GM18520 (cell line): ENCODE data around the gene ITPRID1.
"Not testable (repeated sequence)": the region's sequence is repeated elsewhere in the genome, so short reads cannot be mapped to it uniquely, and the experiment has no call there.

Source experiments
- ATAC-seq: cut with Tn5 transposase; IDR thresholded peaks from one replicate; pipeline ENCODE4 v1.9.1; 2021; ENCODE audit not compliant: unreplicated experiment

ITPRID1 gene

DNA sequence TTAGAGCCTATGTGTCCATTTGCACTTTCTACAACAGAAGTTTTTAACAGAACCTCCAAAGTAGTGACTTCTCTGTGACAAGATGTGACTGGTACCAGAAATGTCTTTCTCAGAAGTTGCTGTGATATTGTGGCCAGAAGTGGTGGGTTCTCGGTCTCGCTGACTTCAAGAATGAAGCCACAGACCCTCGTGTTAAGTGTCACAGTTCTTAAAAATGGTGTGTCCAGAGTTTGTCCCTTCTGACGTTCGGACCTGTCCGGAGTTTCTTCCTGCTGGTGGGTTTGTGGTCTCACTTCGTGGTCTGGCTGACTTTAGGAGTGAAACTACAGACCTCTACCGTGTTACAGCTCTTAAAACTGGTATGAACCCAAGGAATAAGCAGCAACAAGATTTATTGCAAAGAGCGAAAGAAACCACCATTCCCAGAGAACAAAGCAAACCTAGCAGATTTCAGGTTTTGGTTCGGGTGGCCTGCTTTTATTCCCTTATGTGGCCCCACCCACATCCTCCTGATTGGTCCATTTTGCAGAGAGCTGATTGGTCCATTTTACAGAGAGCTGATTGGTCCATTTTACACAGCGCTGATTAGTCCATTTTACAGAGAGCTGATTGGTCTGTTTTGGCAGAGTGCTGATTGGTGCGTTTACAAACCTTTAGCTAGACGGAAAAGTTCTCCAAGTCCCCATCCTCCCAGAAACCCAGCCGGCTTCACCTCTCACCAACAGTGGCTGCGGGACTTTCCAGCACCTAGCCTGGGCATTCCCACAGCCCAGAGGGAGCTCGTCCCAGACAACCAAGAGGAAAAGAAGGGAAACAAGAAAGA, 3.0 kb downstream of the ITPRID1 start:
- no peak for ATAC-seq

DNA sequence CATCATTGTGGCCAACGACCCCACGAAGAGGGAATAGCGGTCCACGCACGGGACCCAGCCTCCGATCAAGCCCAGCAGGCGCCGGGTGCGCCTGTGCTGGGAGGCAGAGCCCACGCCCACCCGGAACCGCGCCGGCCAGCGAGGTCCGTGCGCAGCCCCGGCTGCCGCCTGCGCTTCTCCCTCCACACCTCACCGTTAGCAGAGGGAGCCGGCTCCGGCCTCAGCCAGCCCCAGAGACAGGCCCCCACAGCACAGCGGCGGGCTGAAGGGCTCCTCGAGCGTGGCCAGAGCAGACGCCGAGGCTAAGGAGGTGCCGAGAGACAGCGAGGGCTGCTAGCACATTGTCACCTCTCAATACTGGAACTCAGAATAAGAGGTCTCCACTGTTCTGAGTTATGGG, 3.6 kb downstream of the ITPRID1 start:
- ATAC-seq = no peak

DNA sequence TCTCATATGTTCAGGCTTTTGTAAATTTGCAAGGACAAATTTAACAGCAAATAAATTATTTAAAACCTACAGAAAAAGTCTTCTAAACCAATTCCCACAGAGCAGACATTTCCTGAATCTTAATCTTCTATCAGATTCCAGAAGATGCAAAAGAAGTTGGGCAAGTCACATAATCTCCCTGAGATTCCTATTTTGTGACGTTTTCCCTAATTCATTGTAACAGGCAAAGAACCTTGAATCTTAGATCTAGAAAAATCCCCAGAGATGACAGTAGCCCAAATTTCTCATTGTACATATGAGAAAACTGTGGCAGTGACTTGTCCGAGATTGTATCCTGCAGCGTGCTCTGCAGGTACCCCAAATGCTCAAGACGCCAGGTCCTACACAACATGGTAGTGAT, 4.9 kb downstream of the ITPRID1 start:
- no peak for ATAC-seq

DNA sequence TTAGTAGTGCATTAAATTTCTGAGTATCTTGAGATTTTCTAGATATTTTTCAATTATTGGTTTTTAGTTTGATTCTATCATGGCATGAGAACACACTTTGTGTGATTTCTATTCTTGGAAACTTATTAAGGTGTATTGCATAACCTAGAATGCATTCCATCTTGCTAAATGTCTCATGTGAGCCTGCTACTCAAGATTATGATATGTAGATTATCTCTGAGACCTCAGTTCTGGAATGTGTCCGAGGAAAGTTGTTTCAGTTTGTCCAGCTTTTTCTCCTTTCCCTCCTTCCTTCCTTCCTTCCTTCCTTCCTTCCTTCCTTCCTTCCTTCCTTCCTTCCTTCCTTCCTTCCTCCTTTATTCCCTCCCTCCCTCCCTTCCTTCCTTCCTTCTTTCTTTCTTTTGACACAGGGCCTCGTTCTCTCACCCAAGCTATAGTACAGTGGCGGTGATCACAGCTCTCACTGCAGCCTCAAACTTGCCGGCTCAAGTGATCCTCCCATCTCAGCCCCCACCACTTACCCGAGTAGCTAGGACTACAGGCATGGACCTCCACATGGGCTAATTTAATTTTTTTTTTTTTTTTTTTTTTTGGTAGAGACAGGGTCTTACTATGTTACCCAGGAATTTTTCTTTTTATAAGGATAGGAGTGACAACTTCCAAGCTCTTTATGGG, 7.6 kb downstream of the ITPRID1 start:
- no peak for ATAC-seq

DNA sequence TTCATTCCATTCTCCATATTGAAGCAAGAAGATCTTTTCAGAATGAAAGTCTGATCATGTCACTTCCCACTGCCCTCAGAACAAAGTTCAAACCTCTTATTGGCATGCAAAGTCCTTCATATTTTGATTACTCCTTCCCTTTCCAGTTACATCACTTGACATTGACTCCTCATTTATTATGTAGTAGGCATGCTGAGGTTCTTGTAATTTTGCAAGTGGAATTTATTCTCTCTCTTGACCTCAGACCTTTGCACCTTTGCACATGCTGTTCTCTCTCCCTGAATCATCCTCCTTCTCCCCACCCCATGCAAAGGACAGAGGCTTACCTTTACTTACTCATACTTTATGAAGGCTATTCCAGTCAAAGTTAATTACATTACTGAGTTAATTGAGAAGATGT, 13.0 kb downstream of the ITPRID1 start:
- ATAC-seq = no peak

DNA sequence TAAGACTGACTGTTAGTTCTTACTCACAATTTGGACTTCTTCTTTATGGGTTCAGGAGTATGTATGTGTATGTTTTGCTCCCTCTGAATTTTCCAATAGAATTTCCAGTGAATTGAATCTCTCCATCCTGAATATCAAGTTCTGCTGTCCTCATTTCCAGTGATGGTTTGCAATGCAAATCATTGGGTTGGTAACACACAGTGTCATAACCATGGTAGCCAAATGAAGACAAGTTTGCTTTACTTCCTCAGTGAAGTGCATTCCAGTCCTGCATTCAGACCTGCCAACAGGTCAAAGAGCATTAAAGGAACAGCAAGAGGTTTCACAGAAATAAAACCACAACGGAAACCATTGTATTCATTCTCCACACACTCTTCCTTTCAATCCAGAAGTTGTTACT, 15.2 kb downstream of the ITPRID1 start:
- ATAC-seq = no peak

DNA sequence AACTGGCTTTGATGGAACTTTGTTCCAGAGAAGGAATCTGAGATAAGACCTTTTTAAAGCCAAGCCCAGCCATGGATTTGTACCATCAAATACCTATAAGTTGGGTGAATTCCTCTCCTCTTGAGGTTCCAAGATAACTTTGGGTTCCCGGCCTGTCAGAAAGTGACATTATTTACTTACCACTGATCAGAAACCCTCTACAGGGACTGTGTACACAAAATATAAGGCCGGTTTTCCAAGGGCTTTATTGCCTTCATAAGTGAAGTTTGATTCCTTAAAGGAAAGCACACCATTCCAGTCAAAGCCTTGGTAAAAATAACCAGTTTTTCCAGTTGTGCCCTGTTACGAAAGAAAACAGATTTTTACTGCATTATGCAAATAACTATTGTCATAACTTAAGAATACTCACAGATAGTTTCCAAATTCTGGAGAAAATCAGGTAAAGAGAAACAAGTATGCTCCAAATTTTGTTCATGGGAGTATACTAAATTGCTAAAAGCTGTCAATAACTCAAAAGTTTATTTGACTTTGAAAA, 26.8 kb downstream of the ITPRID1 start:
- ATAC-seq = not testable (repeated sequence)

DNA sequence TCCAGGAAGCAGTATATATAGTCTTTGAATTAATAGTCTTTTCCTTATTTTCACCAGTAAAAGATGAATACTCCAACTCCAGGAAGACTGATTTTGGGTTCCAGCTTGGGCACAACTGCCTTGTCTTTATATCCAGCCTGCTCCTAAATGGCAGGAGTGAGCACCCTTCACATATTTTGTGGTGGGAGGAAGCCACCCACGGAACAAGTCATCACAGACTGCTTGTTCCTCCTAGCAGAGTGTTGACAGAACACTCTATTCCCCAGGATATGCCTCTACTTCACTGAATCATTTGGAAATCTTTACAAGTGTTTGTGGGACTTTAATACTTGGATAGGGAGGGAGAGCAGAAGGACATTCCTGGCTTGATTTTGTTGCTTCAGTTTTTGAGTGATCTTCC, 31.7 kb downstream of the ITPRID1 start:
- no peak for ATAC-seq

DNA sequence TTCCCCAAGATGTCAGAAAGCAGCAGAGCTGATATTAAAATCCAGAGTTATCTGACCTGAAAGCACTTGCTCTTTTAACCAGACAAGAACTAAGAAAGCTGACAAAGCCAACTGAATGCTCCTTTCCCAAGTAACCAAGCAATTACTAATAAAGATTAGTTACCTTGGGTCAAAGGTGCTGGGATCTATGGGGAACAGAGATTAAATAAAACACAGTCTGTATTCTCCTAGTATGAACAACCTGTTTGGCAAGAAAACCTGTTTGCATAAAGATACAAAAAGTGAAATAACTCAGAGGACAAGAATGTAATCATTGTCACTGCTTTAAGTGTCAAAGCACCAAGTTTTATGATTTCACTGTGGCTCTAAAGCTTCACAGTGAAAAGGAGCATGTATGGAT, 35.7 kb downstream of the ITPRID1 start:
- ATAC-seq = no peak

DNA sequence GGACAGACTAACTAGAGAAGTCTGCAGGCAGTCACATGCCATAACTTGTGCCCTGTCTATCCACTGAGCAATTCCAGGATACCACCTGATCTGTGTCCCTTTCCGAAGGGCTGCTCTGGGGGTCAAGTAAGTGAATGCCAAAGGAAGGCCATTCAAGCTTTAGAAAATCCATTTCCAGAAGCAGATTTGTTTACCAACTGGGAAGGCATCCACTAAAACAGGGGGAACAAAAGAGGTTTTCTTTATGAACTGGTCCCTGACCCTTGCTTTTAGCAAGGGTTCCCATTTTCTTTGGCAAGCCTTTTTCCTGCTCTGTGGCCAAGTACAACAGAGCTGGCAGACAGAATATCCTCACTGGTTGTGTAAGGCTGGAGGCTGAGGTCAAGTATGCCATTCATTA, 36.5 kb downstream of the ITPRID1 start:
- ATAC-seq = no peak

DNA sequence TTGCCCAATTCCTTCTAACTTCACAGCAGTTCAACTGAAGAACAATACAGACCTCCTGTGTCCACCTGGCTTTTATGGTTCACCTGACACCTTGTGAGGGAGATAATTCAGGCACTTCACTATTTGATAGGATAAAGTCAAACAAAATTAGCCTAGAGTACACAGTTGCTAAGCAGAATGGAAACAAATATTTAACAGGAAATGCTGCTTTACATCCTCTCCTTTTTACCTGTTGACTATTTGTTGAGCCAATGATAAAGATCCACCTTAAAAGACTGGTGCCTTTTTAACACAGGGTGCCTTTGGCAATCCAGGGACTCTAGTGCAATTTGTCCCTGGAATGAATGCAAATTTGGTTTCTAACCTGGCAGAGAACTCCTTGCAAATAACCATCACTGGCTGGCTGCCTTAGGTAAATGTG, 39.8 kb downstream of the ITPRID1 start:
- no peak for ATAC-seq

DNA sequence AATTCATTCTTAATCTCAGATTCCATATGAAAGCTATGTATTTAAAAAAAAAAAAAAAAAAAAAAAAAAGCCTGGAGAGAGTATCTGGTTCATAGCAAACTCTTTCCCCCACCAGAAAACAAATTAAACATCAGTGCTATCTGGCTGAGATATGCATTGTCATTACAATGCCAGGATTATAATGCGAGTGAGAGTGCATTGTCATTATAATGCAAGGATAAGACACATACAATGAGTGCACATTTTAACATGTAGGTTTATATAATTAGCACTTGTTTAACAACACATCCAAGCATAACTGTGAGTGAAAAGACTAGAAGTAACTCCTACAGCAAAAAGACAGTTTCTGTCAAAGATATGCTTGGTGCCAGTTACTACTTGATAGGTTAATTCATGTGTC, 48.1 kb downstream of the ITPRID1 start:
- ATAC-seq = no peak

DNA sequence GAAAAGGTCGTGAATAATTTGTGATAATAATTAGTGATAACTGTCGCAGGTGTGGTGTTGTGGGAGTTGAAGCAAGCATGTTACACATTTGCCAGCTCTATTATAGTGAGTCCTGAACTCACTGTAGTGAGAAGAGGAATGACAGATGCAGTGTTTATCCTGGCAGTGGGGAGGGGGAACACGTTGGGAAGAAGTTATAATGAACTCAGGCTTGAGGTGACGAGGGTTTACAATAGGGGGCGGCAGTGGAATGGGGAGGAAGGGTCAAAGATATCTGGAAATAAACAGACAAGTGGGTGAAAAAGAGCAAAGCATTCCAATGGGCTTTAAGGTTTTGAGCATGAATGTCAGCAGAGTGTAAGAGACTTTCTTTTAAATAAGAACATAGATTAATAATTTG, 49.6 kb downstream of the ITPRID1 start:
- ATAC-seq = no peak

DNA sequence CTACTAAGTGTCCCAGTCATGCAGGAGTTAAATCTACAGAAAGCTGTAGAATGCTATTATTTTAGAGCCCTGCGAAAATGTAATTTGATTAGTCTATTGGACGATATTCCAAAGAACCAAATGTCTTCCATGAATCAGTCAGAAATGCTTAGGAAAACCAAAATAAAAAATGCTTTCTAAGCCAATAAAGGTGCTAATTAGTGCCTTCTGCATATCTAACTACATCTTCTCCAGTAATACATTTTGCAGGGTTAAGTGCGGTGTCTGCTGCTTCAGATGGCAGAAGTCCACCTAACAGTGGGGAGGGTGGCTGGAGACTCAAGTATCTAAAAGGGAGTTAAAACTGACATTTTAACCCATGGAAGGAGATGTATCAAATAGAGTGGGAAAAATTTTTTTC, 50.1 kb downstream of the ITPRID1 start:
- ATAC-seq = no peak

DNA sequence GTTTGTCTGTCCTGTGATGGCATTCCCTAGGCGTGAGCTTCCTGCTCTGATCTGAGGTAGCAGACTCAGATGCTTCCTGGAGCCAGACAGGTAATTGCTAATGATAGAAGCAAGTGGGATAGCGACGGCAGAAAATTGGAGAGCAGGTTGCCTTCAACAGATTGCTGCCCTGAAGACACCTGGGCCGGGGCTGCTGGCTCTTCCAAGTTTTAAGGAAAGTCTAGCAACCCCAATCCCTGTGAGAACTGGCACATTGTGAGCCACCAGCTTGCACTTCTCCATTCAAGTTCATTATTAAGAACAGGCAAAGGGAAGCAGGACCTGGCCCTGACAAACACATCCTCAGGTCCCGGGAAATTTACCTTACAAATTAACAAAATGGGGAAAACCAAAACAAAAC, 50.8 kb downstream of the ITPRID1 start:
- no peak for ATAC-seq

DNA sequence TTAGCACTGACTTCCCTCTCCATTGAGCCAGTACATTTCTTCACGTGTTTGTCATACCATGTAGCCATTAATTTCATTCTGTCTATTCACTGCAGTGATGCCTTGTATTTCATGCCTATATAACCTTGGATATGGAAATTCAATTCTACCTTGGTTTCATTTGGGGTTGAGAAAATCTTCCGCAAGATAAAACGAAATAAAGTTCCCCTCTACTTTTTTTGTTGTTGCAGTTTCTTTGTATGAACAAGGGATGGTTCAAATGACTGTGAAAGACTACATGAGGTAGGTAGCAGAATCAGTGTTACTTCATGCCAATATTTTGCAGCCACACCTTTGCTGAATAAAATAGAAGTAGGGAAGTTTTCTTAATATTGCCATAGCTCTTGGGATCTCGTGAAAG, 55.6 kb downstream of the ITPRID1 start:
- no peak for ATAC-seq

DNA sequence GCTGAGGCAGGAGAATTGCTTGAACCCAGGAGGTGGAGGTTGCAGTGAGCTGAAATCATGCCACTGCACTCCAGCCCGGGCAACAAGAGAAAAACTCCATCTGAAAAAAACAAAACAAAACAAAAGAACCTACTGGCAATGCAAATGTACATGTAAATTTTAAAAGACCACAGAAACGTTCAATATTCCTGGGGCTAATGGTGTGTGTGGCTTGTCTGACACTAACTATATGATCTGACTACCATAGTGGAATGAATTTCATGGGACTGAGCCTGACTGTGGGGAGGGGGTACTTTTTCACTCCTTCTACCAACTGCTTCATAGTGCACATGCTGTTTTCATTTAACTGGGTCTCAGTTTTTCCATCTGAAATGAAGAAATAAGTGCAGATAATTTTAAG, 69.6 kb downstream of the ITPRID1 start:
- ATAC-seq = no peak

DNA sequence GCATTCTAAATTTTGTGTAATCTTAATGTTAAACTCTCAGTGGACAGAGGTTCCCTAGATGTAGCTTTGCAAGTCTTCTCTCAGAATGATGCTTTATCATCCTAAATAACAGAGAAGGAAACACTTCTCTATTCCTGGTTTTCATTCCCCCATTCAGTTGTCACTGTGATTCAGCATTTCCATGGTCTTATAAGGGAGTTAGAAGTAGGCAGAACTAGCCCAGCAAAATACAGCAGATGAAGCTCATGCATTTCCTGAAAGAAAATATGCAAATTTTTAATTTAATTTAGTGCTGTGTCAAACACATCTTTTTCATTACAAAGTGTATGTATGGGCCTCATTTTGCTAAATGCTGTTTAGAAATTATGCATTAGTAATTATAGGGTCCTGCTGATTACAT, 70.1 kb downstream of the ITPRID1 start:
- no peak for ATAC-seq

DNA sequence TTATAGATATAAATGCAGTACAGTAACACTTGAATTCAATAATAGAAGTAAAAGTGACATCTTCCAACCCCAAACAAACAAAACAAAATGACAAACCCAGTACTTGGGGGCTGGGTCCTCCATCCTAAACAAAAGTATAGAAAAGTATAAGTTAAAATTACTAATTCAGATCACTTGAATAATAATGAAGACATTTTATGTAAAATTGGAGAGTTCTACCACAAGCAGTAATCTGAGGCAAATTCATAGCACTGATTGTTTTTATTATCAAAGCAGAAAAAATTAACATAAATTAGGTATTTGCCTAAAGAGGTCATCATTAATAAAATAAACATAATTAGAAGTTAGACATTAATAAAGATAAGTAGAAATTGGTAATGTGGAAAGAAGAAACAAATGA, 81.5 kb downstream of the ITPRID1 start:
- no peak for ATAC-seq

DNA sequence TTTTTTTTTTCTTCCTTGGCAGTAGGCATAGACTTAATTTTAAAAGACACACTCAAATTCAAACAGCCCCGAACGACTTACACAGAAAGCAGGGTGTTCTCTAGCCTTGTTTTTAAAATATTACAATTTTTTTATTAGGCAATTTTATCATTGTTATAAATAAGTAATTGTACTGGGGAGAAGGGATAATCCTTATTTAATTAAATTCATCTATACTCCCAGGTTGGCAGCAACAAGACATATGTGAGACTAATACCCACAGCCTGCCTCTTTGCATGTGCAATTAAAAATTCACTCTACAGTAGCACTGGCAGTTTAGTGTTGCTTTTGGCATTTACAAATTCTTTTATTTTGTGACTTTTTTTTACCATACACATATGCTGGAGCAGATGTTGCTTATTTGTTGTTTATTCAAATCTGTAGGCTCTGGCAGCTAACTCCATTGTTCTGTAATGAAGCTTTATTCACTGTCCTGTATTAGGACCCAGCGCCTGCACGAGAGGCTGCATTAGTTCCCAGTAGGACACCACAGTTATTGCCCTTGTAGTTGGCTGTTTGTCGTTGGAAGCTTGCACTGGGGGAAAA, 88.2 kb downstream of the ITPRID1 start:
- no peak for ATAC-seq

DNA sequence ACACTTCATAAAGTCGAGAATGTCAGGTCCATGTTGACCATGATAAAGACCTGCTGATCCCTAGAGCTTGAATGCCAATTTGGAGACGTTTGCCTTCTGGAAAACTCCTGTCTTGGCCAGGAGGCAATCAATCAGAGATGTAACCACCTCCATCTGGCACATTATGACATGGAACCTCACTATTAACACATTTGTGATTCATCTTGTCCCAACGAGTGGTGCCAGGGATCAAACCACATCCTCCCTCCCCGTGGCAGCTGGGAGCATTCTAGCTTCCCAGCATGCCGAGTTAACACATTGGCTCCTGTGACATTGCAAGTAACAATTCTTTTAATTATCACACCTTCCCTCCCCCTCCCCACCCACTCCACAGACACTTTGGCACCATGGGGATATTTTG, 89.2 kb downstream of the ITPRID1 start:
- ATAC-seq = no peak

DNA sequence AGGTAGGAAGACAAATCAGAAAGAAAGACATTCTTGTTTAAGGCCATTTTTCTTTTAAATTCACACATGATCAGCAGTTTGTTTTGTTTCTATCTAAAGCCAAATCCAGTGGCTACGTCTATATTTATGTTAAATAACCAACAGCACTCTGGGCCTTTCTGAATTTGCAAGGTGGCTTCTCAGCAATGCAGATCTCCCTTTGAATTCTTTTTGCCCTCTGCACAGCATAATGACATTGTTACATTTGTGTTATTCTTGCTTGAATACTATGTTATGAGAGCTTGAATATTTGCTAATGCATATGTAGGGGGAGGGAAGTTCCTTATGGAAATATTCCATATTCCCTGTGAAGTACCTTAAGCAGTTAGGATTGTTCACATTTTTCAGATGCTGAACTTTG, 99.7 kb downstream of the ITPRID1 start:
- no peak for ATAC-seq
